Activated CD8-positive, alpha-beta memory T cell treated with anti-CD3 and anti-CD28 coated beads for 24 hours (primary cell): ENCODE results near the gene TLE7.
A peak's percentile ranks its signal among the peaks of the same experiment; 100 is the strongest.

Source experiments
- DNase-seq: peaks from one replicate; pipeline ENCODE4 v3.0.0-alpha.2; 2020

Gene TLE7

GRCh38 chr16:71443714-71444113, 1.9 kb upstream of the TLE7 start:
- DNase-seq = no peak

DNA sequence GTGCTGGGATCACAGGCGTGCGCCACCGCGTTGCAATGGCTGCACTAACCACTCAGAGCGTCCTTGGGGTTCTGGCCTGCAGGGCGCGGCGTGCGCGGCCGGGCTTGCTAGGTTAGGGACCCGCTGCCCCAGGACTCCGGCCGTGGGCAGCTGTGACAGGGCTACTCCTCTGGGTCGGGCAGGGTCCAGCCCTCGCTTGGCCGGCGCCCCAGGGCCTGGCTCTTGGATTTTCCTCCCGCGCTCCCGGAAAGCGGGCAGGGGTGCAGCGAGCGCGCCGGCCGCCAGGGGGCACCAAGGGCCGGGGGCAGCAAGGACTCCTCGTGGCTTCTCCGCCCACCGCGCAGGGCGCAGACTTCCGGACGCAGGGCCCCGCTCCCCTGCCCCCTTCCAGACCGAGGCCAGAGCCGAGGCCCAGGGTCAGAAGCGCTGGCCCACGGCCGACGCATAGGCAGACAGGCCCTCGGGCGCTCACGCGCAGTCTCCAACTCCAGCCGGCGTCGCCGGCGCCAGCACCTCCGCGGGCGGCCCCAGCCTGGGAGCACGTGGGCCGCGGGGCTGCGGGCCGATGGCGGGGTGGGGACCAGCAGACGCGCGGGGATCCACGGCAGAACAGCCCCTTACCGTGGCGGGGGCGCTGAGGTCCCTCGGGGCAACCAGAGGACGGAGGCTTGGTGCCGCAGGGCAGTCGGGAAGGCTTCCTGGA, 355 bp downstream of the TLE7 start:
- DNase-seq = peak; percentile 68

DNA sequence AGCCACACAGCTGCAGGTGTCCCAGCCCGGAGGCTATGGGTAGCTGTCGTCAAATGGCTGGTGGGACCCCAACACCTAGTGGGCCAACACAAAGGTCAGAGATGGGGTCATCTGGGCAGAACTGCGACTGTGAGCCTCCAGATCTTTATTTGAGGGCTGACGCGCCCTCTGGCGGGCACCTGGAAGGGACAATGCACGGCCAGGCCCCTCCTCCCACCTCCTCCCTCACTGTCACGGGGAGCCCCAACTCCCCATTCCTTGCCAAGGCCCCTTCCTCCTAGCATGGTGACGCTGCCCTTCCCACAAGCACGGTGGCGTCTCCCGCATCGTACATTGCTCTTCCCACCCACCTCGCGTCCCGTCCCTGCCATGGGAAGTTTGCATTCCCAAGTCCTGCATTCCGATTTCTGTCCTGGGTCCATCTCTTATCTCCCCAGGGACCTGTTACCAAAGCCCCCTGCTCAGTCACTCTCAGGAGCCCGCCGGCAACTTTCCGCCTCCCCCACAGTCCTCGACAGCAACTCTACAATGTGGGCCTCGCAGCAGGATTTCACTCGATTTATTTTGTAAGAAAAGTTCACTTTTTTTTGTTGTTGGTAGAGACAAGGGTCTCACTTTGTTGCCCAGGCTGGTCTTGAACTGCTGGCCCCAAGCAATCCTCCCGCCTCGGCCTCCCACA, 1.0 kb downstream of the TLE7 start:
- DNase-seq = no peak

GRCh38 chr16:71439523-71439922, 2.3 kb downstream of the TLE7 start:
- no peak for DNase-seq

DNA sequence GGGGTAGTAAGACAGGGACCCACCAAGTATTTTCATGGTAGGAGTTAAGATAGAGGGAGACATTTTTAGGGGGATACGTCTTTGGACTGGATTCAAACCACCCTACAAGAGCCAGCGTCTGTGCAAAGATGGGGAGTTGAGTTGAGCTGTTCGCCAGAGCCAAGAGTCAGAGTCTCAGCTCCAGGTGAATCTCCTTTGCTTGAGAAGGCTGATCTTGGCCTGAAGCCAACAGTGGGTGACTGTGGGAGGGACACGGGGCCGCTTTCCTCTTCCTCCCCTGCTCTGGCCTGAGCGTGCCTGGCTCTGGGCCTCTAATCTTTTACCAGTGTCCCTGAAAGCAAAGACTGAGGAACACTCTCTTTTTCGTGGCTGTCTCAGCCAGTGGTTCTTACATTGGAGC, 5.4 kb downstream of the TLE7 start:
- no peak for DNase-seq

GRCh38 chr16:71432906-71433305, 8.9 kb downstream of the TLE7 start:
- no peak for DNase-seq

GRCh38 chr16:71431991-71432390, 9.9 kb downstream of the TLE7 start:
- no peak for DNase-seq

- DNase-seq = no peak
Measured at GRCh38 chr16:71431176-71431575, 10.7 kb downstream of the TLE7 start.

GRCh38 chr16:71430744-71431143, 11.1 kb downstream of the TLE7 start:
- DNase-seq = no peak

DNA sequence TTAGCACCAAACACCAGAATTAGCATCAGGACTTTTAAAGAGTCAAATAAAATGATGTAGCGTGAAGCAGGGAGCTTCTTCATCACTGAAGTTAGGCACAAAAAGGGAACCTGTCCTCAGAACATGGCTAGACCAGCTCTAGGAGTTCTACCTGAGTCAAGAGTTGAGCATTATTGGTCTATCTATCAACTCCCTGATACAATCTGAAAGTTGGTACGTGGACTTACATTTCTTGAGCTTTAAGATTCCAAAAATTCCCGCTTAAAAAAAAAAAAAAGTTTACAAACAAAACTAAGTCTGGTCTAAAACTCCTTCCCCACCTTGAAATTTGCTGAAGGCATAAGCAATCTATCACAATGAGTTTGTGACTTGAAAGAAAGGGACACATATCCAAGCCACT, 12.3 kb downstream of the TLE7 start:
- no peak for DNase-seq

DNA sequence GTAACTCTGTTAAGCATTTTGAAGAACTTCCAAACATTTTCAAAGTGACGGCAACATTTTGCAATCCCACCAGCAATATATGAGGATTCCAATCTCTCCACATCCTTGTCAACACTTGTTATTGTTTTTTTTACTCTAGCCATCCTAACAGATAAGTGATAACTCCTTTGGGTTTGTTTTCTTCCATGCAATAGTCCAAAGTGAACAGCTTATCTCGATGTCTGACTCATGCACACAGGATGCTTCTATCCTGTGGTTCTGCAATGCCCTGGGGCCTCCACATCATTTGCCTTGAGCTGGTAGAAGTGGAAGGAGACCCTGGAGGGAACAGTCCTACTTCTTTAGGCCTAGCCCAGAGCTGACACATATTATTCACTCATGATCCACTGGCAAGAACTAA, 13.0 kb downstream of the TLE7 start:
- DNase-seq = no peak

- DNase-seq = no peak
Measured at GRCh38 chr16:71428385-71428784, 13.5 kb downstream of the TLE7 start.

DNA sequence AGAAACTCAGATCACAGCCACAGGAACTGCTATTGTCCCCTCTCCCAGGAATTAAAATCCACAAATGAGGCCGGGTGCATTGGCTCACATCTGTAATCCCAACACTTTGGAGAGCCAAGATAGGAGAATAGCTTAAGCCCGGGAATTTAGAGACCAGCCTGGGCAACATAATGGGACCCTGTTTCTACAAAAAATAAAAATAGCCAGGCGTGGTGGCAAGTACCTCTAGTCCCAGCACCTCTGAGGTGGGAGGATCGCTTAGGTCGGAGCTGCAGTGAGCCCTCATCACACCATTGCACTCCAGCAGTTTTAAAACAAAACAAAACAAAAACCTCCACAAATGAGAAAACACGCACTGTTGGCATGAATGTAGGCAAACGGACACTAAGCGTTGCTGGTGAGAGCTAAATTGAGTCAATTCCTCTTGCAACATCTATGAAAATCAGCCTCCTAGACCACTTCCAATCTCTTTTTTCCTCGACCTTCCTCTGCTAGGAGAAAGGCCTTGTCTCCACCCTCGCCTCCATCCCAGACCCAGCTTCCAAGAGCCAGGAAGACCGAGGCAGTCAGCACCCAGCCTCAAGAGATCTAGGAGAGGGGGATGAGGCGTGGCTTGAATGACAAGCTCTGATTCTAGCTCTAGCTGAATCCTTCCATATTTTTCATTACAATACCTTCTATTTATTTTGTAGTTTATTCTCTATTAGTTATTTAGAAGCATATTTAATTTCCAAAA, 14.8 kb downstream of the TLE7 start:
- no peak for DNase-seq

- peak; percentile 81 for DNase-seq
Measured at GRCh38 chr16:71426069-71426879, 15.6 kb downstream of the TLE7 start.

DNA sequence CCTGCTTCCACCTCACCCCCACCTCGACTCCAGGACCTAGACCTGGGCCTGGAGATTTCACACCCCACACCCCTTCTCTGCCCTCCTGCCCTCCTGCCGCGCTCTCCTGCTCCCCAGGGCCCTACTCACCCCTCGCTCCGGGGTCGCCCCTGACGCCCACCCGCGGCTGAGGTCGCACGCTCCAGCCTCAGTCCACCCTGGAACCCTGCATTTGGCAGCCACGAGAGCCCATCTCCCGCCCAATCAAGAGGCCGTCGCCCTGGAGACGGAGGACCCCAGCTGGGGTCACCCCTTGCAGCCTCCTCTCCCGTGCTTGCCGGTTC, 16.1 kb downstream of the TLE7 start:
- no peak for DNase-seq

- no peak for DNase-seq
Measured at GRCh38 chr16:71424626-71425025, 17.2 kb downstream of the TLE7 start.

DNA sequence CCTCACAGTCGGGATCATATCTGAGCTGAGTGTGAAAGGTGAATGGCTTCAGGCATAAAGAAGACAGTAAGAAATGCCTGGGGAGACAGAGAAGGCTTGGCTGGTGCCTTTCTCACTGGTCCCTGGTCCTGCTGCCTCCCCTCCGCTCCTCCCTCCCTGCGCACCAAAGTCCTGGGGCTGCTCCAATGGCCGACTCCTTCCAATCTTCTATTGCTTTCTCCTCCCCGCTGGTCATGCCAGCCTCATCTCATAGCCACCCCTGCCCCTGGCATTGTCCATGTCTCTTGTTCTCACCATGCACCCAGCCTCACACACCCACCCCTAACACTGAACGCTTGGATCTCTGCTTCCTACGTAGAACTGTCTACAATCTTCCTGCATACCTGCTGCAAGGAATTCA, 18.0 kb downstream of the TLE7 start:
- no peak for DNase-seq

DNA sequence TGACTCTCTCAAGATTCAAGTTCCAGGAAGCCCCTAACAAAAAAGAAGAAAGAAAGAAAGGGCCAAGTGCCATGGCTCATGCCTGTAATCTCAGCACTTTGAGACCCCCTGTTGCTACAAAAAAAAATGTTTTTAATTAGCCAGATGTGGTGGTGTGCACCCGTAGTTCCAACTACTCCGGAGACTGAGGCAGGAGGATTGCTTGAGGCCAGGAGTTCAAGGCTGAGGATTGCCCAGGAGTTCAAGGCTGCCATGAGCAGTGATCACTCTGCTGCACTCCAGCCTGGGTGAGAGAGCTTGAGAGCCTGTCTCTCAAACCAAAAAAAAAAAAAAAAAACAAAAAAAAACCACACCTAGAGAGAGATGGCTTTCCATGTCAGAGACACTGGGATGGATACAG, 18.8 kb downstream of the TLE7 start:
- no peak for DNase-seq

DNA sequence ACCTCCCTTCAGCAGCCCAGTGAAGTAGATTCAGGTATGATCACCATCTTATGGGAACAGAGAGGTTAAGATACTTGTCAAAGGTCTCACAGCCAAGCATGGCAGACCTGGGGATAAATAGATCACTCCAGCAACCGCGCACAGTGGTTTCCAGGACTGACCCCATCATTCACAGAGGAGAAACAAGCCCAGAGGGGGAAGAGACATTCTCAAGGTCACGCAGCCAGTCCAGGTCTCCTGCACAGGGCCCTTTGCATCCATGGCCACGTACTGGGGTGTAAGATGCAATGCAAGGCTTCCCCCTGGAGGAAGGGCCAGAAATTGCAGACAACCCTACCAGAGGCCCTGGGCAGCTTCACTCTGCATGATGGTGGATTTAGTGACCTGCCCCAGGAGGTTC, 19.9 kb downstream of the TLE7 start:
- no peak for DNase-seq

DNA sequence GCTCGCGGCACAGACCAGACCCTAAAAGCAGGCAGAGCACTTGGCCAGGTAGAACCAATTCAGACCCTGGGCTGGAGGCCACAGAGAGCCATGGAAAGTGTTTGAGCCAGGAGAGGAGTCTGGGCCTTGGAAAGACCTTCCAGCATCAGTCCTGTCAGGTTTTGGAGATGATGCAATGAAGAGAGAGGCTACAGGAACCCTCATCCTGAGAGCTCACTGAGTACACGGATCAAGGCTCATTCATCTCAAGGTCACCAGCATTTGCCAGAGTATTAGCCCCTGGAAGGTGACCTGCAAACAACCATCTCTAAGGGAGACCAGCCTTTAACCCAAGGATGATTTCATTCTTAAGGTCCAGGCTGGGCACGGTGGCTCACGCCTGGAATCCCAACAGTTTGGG, 27.8 kb downstream of the TLE7 start:
- no peak for DNase-seq

DNA sequence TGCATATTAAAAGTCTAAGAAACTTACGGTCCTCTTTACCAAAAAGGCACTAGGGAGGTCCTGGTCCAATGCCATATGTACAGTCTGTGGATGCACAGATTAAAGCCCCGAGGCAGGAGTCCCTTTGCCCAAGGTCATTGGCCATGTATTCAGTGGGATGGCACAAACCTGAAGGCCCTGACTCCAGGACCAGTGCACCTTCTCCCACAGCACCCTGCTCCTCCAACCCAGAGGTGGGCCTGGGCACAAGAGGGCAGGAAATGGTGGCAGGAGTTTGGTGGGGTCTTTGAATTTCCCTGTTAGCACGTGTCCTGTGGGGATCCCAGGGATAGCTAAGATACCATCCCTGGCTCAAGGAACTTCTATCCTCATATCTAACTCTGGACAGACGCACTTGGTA, 28.5 kb downstream of the TLE7 start:
- no peak for DNase-seq

DNA sequence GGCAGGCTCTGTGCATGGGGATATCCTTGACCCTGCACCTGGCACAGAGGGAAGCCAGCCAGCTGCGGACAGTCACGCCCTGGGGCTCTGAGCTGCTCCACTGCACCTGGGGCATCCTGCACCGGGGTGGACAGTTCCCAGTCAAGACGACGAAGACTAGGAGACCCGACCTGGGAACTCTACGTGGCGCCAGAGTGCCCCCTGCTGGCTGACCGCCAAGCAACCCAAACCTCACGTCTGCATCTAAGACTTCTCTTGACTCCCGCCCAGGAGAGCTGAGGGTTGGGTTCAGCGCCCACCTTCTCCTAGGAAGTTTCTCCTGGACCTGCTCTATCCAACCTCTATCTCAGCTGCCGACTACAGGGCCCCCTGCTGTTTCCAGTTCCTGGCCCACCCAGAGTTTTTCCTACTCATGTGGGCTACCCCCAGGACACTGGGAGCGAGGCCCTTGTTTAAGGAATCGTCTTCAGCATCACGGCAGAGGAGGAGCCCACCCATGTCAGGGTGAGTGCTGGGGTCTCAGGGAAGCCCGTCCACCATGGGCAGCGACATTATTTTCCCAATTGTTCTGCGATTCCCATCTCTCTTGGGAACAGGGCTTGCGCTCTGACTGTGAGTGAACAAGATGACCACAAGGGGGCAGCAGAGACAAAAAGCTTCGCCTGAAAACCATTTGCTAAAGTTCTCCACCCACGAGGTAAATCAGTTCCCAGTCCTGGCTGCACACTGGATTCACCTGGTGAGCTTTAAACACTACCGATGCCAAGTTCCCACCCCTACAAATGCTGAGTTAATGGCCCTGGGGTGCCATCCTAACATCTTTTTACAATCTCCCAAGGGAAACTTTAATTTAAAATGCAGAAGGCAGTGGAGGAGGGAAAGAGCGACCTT, 29.3 kb downstream of the TLE7 start:
- peak; percentile 85 for DNase-seq
